HG03442 (cell line): Measurements from ENCODE around the gene EVI5.
"Not testable (repeated sequence)": the region's sequence is repeated elsewhere in the genome, so short reads cannot be mapped to it uniquely, and the experiment has no call there.

Experiments used
- ATAC-seq: cut with Tn5 transposase; IDR thresholded peaks from one replicate; pipeline ENCODE4 v1.9.1; 2021; ENCODE audit warnings: mild to moderate bottlenecking, moderate library complexity; ENCODE audit not compliant: unreplicated experiment

EVI5 gene

DNA sequence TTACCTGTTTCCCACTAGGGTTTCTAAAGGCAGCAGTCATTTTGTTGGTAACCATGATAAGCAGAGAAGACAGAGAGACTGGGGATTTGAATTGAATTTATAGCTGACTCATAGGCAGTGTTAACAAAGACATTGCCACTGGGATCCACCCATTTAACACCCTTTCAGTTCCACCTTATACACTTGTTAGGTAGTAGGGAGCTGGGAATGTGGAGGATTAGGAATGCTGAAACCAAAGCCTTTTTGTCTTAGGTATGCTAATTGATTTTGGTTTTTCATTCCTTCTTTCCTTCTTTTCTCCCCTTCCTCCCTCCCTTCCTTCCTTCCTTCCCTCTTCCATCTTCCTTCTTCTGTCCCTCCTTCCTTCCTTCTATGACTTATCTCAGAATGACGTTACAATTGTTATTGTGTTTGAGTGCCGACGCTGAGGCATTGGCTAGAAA, 7.5 kb upstream of the EVI5 start:
- no peak for ATAC-seq

DNA sequence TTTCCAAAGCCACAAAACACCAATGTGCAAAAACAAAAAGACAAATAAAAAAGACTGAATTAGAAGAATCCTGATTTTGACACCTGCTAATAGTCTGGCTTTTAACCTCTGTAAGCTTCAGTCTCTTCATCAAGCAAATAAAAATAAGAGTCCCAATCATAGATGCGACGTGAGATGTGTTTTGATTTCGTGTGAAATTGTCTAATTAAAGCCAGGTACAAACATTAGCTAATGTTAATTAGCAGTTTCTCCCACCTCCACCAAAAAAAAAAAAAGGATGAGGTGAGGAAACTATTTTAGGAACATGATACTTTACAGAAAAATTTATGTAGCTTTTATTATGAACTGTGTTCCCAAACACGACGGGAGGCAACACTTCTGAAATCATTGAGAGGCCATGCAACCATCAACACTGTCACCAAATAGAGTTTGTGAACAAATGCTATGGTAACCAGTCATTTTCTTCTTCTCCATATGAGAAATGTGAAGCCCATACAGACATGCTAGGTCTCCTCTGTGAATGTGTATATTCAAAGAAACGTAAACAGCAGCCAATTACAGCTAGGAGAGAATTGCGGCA, 6.7 kb upstream of the EVI5 start:
- no peak for ATAC-seq

DNA sequence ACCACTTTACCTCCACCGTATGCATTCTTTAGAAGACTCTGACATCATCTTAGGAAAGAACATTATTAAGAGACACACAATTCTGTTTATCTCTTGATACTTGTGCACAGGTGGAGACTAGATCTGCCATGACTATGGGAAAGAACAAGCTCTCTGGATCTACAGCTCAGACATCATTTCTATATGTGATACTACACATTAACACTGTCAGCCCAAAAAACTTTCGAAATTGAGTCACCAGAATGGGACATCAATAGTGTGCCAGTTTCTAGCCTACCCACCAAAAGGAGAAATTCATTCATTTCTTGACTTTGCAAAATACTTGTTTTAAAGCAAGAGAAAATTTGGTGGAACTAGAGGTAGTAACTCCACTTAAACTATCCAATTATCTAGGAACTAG, 6.0 kb upstream of the EVI5 start:
- no peak for ATAC-seq

DNA sequence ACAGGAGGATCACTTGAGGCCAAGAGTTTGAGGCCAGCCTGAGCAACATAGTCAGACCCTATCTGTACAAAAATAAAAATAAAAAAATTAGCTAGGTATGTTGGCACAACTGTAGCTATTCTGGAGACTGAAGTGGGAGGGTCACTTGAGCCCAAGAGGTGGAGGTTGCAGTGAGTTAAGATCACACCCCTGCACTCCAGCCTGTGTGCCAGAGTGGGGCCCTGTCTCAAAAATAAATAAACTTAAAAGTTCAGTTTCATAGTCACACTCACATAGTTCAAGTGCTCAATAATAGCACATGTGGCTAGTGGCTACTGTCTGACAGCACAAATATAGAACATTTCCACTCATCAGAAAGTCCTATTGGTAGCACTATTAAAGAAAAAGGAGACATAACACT, 5.2 kb upstream of the EVI5 start:
- ATAC-seq = no peak

DNA sequence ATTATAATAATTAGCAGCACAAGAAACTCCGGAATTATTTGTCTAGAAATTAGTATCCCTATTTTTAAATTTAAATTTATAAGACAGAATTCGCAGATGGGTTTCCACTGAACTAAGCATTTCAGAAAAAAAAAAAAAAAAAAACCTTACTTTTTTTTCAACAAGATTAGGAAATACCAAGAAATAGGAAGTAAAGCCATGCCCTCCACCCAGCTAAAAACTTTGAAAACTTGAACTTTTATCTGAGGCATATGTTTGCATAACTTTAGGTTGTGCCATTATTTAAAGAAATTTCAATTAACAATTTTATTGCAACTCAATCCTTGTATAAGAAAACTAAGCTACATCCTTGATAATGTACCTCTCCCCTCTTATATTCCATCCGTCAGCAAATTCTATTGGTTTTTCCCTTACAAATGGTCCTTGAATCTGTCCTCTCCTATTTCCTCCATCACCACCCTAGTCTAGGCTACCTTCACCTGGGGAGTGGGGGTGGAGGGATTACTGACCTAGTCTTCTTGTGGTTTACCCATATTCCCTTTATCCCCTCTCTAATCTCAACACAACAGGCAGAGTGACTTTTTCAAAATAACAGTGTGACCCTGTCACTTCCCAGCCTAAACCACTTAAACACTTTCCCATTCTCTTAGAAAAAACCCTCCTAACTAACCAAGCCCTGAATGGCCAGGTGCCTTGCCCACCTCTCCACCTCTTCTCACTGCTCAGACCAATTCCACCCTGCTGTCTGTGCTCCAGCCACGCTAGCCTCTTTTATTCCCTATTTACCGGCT, 1.4 kb upstream of the EVI5 start:
- ATAC-seq = no peak

DNA sequence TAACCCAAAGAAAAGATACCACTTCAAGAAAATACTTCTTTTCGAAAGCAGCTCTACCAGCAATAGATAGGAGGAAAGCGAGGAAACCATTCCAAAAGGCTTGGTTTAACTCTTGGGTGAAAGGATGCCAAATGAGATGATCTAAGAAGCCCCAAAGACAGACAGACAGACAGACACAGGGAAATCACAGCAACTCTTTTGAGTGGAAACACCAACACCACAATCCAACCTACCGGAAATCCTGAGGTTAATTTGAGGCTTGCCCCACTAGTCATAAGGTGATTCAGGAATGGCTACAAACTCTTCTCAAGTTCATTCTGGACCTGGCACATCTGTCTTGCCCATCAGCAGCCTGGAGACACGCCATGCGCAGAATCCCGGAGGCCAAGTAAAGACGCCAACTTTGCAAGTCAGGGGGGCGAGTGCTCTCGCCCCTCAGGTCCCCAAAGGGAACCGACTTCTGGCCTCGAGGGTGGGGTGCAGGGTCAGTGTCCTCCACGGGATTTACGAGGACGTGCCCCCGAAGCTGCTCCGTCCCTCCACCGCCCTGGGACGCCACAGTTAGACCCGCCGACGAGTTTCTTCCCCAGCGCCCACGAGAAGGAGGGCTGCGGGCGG, 778 bp downstream of the EVI5 start:
- ATAC-seq = no peak

DNA sequence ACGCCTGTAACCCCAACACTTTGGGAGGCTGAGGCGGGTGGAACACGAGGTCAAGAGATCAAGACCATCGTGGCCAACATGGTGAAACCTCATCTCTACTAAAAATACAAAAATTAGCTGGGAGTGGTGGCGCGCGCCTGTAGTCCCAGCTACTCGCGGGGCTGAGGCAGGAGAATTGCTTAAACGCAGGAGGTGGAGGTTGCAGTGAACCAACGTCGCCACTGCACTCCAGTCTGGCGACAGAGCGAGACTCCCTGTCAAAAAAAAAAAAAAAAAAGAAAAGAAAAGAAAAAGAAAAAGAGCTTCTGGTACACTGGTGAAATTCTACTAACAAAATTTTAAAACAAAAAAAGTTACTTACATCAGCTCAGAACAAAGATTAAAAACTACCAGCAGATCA, 1.4 kb downstream of the EVI5 start:
- not testable (repeated sequence) for ATAC-seq

DNA sequence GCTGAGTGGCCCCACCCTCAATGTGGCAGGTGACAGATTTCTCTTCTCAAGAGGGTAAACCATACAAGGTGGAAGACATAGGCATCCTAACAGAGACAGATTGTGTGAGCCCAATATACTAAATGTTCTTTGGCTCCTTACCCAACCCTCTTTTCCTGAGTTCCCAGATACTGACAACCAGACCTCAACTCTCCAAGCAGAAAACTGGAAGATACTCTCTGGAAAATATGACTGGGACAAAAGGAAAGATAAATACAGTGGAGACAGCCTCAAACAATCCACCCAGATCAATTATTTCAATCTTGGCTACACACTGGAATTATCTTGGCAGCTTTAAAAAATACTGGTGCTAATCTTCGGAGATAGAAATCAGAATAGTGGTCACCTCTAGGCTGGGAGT, 6.5 kb downstream of the EVI5 start:
- no peak for ATAC-seq

DNA sequence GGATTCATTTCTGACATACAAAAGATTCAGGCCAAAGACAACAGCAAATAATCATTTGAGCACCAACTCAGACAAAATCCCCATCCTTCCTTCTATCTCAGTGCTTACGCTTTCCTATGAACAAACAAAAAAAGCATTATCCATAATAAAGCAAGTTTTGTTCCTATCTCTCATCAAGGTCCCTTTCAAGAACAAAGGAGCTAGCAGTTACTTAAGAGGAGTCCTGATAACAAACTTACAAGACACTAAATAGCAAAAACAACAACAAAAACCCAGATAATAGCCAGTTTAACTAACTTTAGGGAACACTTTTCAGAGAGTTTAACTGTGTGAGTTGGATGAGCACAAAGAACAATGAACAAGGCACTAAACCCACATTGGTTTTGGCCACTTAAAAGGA, 10.5 kb downstream of the EVI5 start:
- ATAC-seq = no peak

DNA sequence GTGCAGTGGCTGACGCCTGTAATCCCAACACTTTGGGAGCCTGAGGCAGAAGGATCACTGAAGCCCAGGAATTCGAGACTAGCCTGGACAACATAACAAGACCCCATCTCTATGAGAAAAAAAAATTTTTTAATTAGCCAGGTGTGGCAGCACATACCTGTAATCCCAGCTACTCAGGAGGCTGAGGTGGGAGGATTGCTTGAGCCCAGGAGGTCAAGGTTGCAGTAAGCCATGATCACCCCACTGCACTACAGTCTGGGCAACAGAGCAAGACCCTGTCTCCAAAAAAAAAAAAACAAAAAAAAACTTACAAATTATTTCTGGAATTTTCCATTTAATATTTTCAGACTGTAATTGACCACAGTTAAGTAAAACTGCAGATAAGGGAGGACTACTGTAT, 11.2 kb downstream of the EVI5 start:
- ATAC-seq = not testable (repeated sequence)

DNA sequence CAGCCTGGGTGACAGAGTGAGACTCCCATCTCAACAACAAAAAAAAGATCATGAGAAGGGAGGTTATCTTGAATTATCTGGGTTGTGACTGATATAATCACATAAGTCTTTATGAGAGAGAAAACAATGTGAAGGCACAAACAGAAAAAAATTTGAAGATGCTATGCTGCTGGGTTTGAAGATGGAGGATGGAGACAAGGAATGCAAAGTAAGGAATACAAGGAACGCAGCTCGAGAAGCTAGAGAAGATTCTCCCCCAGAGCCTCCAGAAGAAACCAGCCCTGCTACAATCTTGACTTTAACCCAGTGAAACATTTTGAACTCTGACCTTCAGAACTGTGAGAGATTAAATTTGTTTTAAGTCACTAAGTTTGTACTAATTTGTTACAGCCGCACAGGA, 15.1 kb downstream of the EVI5 start:
- ATAC-seq = no peak

DNA sequence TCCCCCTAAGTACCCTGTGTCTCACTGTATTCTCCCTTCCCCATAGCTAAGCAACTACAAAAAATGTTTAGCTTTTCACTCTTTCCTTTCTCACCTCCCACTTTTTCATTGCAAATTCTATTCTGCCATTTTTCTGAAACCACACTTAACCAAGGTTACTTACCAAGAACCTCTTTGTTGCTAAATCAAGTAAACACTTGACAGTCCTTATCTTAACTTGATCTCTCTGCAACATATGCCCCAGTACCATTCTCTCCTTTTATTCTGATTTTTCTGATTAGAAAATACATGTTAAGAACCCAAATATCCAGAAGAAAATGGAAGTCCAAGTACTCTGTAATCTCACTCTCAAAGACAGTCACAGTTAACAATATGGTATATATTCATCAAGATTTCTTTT, 16.0 kb downstream of the EVI5 start:
- ATAC-seq = no peak

DNA sequence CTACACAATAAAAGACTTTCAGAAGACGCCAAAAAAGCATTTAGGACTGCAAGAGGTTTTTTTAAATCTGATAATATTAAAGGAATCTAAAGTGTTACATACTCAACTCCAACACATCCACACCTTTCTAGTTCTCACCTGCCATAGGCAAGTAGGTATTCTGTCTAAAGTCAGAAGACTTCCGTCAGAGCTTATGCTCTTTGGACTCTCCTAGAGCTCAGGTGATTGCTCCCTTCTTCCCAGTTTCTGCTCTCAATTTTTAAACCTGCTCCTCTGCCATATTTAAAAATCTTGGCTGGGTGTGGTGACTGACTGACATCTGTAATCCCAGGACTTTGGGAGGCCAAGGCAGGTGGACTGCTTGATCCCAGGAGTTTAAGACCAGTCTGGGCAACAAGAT, 16.6 kb downstream of the EVI5 start:
- no peak for ATAC-seq

DNA sequence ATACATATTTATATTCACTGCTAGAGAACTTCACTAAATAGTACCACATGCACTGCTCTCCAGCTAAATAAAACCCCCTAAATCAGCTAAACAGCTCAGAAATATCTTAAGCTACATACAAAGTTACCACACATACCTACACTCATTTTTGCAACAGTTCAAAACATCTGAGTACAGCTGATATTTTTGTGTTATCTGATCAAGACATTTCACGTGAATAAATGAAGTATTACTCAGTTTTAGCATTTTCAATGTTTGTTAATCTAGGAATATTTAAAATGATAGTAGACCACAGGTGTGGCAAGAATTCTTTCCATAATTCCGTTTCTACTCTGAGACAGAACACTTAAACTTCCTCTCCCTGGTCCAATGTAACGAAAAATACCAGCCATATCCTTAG, 20.8 kb downstream of the EVI5 start:
- ATAC-seq = no peak

DNA sequence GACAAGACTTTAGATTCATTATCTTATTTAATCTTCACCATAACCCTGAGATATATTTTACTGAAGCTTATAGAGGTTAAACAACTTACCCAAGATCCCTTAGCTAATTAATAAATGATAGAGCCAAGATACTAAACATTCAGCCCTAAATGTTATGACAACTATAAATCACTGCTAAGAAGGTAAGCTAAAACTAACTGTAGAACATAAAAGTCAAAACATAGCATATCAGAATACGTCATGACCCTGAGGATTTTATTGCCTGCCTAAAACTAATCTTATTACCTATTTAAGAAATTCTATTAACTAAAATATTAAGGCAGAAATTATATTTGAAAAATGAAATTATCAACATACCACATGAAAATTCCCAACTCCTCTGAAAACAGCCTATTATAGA, 22.6 kb downstream of the EVI5 start:
- no peak for ATAC-seq

DNA sequence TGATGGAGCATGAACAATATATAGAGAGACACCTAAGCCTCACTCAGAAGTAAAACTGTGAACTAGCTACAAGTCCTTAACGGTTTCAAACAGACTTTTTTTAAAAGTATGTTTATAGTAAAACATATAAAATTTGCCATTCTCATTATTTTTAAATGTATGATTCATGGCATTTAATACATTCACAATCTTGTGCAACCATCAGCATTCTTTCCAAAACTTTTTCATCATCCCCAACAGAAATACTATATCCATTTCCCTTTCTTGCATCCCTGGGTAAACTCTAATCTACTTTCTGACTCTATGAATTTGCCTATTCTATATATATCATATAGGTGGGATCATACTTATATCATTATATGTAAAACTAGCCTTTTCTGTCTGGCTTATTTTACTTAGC, 25.5 kb downstream of the EVI5 start:
- ATAC-seq = no peak

DNA sequence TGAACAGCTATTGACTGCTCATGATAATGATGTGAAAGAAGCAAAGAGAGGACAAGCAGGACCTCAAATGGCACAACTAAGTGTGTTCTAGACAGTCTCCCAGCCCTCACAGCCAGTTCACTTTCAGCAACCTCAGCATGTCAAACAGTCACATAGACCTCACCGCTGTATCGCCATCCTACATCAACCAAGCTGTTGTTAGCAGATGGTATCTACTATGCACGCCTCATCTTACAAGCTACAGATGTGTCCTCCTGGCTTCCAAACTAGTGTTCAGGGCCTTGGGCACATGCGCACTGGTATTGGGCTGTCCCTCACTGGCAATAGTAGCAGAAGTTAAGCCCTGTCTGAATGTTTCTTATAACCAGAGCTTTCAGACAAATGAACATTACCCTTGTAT, 28.4 kb downstream of the EVI5 start:
- ATAC-seq = no peak

DNA sequence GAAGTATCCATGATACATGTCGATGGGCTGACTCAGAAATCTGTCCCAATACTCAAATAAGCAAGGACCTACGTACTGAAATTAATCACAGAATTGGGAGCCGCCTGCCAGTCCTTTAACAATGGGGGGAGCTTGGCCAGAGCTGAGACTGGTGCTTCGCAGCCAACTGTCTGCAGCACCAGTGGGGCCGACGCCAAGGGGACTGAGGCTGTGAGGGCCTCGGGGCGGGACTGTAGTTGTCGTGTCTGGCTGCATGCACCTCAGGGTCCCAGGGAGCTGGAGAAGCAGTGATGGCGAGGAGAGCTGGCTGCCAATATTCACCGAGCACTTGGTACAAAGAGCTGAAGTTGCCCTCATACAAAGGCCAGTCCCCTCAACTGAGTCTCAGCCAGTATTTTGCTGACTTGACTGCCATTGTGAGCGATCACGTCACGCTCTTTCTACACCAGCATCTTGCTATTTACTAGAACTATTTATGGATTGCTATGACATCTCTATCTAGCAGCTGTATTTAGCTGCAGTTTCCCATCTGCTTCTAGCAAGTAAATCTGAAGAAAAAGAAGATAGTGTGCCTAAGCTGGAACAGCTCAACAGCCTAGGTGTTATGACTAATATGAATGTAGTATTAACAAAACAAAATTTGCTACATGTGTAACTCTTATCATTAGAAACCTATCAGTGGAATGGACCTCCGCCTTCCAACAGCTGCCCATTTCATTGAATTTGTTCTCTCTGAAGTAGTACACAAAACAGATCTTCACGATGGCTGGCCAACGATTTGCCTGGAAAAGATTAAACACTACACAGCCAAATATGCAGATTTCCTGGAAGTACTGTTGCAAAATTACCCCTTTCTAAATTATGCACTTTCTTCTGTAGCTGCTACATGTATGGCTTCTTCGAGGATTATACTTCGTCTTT, 29.1 kb downstream of the EVI5 start:
- no peak for ATAC-seq

DNA sequence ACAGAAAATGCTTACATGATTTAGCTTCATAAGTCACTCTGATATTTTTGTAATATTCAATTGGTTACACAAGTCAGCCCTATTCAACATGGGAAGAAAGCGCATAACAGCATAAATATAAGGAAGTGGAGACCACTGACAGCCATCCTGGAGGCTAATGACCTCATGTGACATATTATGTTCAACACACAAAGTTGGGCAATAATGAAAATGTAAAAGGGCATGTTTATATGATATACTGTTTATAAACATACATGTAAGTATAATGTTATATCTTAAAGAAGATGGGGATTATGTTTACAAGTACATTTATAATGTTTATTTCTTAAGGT, 30.2 kb downstream of the EVI5 start:
- no peak for ATAC-seq

DNA sequence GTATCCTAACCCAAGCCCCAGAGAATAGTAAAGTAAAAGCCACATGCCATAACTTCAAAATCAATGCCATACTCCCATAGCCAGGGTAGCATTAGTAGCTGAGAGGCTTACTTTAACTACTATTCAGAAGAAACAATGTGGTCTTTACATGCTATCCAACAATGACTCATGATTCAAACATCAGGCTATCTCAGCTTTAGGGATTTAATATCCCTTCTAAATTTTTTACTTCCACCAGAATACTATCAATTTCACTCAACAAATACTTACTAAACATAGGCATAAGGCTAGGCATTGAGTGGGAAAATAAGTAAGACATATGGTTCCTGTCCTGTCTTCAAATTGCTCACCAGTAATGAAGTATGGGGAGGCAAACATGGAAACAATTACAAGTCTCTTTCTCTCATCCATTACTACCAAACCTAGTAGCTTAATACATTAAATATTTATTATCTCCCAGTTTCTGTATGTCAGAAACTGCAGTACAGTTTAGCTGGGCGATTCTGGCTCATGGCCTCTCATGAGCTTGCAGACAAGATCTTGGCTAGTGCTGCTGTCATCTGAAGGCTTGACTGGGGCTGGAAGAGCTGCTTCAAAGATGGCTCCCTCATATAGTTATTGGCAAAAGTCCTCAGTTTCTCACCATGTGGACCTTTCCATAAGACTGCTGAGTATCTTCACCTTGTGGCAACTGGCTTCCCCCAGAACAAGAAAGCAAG, 30.7 kb downstream of the EVI5 start:
- ATAC-seq = no peak

DNA sequence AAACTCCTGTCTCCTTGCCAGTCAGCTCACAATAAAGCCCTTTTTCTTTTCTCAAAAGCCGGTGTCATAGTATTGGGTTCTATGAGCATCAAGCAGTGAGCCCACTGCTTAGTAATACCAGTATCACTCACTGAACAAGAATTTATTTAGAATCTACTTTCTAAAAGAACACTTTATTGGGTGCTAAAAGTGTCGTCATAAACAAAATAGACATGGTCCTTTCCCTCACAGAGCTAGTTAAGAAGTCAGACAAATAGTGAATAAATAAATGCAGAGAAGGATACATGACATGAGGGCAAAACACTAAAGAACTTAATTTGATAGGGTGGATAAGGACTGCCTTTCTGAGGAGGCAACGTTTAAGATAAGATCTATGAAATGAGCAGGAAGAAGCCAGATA, 32.2 kb downstream of the EVI5 start:
- ATAC-seq = no peak
